SKM-1 treated with dmso at 0.1 percent for 144 hours (cell line): ENCODE measurements around the gene TMEM169.
"Not testable (repeated sequence)": the region's sequence is repeated elsewhere in the genome, so short reads cannot be mapped to it uniquely, and the experiment has no call there.

Source experiments
- DNase-seq: peaks from one replicate; lab custom pipeline; 2025; ENCODE audit not compliant: unreplicated experiment; lab: John Stamatoyannopoulos, UW

Gene TMEM169

DNA sequence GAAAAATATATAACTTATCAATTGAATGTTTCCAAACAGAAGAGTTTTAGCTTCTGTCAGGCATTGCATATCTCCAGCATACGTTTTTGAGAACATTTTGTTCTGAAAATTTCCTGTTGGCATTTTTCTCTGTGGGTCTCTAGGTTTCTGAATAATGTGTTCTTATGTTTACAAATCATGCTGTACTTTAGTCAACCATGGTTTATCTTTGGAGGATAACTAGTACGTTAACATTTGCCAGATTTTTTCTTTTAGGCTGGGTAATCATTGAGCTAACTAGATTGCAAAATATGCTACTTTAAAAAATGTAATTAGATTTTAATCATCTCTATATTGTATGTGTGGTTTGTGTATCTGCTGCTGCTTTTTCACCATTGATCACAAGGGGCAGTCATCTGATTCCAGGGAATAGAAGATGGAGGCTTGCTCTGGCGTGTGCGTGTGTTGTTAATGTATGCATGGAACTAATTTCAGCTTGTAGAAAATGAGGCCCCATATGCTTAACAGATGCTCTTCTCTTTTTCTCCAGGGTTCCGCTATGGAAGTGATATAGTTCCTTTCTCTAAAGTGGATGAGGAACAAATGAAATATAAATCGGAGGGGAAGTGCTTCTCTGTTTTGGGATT, 48.7 kb downstream of the TMEM169 start:
- no peak for DNase-seq

DNA sequence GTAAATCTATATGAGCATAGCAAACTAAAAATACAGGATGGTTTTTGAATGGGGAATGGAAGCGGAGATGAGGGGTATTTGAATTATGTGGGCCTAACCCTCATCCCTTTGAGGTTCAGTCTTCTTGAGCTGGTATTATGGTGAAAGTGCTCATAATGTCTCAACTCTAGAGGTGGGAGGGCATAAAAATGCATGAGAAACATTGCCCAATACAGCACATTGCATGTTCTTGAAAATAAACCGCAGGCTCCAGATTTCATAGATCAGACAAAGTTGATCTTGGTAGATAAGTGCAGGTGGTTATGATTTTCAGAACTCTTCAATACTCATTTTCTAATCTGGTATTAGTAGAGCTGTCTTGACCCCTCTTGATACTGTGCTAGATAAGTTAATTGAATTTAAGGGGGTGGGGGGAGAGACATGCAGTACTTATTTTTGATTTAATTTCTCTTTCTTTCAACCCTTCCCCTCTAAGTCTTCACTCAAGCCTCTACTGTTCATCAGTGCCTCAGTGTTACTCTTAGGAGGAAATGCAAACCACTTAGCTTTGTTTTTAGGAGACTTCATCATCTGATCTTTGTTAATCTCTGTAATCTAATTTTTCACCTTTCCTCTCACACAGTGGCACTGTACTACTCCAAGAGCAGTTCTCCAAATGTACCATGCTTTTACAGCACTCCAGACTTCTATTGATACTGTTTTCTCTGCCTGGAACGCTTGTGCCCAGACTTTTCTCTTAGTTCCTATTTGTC, 49.6 kb downstream of the TMEM169 start:
- DNase-seq, result no peak

DNA sequence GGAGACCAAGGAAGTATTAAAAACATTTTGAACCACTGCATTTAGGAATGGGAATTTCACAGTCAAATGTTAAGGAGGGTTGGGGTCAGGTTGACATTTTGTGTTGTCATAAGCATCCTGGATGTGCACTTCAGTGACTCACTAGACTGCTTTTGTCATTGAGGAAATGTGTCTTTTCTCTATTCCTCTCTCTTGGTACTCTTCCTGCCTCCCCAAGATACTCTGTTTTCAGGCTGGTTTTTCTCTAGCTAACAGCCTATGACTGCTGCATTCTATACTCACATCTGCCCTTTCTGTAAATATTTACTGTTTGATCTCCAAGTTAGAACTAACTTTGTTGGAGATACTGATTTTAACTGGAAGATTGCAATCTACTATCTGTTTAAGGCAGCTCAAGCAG, 50.9 kb downstream of the TMEM169 start:
- no peak for DNase-seq

DNA sequence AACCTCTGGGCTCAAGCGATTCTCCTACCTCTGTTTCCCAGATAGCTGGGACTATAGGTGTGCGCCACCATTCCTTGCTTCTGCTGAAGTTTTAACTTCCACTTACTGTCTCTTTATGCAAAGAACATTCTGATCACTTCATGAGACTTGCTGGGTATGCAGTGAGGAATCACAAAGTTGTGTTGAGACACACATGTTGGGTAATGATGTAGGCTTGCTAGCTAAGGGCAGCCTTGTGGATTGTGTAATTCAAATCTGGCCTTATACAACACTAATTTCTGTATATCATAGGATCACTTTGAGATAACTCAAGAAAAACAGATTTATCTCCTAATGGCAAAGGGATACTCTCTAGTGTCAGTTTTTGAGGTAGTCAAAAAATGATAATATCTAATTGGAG, 51.7 kb downstream of the TMEM169 start:
- DNase-seq, result no peak

DNA sequence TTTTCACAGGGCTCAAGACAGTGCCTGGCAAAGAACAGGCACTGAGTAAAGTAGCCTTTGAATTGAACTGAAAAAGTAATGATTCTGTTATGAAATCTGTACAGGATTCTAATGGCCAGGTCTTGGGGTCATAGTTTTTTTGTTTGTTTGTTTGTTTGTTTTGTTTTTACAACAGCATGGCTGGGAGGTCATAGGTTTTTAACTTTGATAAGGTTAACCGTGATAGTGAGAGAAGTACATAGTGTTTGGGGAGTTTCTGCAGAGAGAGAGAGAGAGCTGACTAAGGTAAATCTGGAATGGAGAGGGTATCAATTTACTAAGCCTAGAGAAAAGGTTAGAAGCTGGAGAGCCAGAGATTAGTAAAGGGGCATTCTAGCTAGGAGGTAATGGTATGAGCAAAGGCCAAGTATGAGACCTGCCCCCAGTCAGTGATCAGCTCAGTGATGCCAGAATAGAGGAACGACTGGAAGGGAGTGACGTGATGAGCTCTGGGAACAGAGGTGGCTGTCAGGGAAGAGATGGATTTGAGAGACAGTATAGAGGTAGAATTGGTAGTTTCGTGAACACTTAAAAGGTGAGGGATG, 53.3 kb downstream of the TMEM169 start:
- DNase-seq, result no peak

DNA sequence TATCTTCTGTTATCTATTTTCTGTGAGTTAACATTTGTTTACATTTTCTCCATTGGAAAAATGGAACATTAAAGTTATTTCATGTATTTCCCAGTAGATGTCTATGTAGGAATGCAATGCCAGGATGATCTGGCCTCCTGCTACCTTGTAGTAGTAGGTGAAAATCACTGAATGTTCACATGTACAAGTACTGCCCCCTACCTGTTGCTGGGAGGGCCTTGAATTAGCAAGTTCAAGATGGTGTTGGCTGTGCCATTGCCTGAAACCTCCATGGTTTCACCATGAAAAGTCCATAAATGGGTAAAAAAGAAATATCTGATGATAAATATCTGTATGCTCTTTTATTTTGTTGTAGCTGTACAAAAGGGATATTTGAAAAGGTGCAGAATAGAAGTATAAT, 58.2 kb downstream of the TMEM169 start:
- DNase-seq, result no peak

DNA sequence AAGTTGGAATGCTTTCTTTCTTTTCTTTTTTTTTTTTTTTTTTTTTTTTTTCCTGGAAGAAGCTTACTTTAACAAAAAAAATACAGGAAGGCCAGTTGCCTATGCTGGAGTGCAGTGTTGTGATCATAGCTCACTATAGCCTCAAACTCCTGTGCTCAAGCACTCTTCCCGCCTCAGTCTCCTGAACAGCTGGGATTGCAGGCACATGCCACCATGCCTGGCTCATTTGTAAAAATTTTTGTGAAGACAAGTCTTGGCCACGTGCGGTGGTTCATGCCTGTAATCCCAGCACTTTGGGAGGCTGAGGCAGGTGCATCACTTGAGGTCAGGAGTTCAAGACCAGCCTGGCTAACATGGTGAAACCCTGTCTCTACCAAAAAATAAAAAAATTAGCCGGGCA, 59.8 kb downstream of the TMEM169 start:
- not testable (repeated sequence) for DNase-seq

DNA sequence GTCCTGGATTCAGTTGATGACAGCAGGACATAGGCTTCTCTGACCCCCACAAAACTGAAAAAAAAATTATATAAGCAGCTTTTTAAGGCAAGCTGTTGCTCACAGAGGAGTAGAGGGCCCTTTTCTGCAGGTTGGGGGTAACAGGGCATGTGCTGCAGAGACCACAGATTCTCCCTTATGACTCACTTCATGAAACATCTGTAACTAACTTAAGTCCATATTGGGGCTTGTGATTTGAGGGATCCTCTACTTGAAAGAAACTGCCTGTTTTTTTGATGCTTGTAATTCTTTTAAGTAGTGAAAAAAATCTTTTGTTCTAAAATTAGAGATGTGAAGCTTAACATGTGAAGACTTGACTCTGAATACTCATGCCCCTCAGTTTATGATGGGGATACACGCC, 60.8 kb downstream of the TMEM169 start:
- DNase-seq, result no peak

DNA sequence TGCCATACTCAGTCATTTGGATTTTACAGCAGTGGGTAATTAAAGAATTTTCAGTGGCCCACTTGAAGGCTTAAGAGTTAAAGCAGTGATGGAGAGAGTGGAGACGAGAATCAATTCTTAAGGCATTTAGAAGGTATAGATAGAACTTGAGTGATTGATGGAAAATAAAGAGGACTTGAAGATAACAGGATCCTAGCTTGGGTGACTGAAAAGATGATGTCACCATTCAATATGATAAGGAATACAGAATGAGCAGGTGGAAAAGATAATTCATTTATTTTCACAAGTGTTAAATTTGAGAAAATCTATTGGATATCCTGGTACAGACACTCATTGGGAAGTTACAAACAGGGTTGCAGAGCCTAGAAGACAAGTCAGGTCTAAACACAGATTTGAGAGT, 62.7 kb downstream of the TMEM169 start:
- DNase-seq, result no peak

DNA sequence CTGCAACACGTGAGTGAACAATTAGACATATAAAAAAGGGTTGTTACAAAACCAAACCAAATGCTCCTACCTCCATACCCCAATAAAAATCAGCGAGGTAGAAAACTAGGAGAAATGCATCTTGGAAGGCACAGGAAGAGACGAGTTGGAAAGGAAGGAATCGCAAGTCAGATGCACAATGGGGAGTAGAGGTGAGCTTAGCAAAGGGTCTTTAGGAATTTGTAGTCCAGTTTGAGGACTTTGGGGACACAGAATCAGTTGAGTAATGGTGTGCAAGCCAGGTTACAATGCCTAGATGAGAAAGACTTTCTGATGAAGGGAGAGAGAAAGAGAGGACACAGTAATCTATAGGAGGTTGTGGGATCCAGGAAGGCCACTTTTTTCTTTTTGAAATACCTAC, 63.1 kb downstream of the TMEM169 start:
- no peak for DNase-seq

DNA sequence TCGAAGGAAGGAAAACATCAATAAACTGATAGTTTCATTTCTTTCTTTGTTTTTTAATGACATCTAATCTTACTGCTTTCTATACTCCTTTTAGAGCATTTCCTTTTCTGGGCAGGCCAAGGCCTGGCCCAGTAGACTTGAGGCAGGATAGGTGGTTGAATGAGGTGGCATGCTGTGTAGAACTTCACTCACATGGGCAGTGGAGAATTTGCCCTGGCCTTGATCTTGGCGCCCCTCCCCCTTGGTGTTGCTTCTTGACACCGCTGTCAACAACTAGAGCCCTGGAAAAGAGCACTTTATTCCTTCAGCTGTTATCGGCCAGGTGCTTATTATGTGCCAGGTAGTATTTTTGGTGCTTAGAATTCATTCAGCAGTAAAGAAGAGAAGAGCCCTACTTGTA, 64.9 kb downstream of the TMEM169 start:
- DNase-seq, result no peak

DNA sequence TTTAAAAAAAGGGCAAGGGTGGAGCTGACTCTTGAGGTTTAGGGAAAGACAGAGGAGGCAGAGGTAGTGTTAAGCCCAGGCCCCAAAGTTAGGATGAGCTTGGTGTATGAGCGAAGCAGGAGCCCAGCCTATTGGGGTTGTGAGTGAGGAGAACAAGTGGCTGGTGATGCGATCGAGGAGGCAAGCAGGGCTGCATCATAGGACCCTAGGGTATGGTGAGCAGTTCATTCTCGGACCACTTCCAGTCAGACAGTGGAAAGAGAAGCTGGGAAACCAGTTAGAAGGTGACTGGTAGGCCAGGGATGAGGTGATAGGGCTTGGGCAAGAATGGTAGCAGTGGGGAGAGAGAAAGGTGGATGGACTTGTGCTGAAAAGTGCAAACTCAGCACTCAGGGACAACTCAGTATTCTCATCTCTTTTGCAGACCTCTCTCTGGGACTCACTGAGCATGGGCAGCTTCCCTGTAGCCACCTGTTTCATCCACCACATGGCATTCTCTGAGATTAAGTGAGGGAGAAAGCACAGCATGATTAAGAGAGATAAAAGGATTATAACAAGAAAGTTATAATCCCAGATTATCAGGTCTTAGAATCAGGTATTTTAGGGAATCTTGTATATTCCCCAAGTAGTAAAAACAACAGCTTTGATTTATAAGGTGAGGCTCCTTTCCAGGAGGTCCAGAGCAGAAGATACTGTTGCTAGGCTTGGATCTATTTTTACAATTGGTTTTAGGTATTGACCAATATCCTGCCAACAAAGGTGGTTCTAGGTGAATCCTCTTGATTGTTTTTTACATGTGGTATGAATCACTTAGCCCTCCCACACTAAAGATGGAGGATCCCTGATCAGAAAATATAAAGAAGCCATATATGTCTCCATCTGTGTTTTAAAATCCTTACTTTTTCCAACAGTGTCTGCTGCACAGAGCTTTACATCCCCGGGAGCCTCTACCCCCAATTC, 65.7 kb downstream of the TMEM169 start:
- DNase-seq, result no peak

DNA sequence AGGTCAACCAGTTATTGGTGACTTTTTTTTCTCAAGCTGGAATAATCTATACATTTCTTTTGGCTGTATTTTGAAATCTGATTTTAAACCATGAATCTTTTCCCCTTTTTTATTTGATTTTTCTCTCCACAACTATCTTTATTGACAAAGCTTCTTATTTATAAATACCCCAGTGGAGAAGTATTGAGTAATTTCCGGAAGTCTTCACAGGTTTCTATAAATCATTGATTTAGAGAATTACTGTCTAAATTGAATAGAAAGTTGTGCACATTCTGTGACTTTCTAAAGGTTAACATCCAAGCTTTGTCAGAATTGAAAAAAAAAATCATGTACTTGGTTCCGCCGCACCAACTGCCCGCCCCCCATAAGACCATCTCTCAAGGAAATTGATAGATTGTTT, 67.3 kb downstream of the TMEM169 start:
- DNase-seq, result no peak

DNA sequence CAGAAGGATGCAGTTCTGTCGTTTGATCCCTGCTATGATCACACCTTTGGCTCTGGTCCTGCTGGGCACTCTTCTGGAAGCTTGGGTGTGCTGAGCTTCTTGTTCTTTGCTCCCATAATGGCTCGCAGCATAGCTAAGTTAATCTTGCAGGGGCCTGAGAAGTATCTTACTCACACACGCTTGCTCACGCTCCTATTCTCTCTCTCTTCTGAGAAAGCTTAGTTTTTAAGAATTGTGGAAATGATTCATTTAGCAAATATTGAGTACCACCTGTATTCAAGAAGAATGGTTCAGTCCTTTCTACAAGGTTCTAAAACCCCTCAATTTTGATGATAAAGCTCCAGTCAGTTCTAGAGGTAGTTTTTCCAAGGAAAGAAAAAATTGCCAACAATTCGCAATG, 68.0 kb downstream of the TMEM169 start:
- DNase-seq, result no peak

DNA sequence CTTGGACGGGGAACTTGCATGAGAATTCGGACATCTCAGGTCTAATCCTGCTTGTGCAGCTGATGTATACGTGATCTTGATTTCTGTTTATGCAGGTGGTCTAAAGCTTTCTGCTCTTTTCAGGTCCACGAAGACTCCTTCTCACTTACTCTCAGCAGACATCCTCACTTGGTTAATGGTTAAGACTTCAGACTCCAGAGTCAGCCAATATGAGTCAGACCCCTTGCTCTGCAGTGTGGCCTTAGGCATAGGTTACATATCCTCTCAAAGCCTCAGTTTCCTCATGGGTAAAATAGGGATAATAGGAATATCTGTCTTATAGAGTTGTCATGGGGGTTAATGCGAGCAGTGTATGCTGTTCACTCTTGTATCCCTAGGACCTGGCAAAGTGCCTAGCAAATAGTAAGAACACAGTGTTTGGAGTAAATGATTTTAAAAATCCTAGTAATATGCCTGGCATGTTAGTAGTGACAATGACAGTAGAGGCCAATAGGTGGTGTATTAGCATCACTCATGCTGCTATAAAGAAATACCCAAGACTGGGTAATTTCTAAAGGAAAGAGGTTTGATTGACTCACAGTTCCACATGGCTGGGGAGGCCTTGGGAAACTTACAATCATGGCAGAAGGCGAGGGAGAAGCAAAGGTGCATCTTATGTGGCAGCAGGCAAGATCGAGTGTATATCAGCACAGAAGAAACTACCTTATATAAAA, 69.8 kb downstream of the TMEM169 start:
- DNase-seq, result no peak
